SIG-M5 (cell line): ENCODE measurements around the gene CLN6.
"Not testable (repeated sequence)": the region's sequence is repeated elsewhere in the genome, so short reads cannot be mapped to it uniquely, and the experiment has no call there.

ENCODE experiments used
- DNase-seq: peaks from one replicate; lab custom pipeline; 2025; lab: John Stamatoyannopoulos, UW

Gene CLN6

DNA sequence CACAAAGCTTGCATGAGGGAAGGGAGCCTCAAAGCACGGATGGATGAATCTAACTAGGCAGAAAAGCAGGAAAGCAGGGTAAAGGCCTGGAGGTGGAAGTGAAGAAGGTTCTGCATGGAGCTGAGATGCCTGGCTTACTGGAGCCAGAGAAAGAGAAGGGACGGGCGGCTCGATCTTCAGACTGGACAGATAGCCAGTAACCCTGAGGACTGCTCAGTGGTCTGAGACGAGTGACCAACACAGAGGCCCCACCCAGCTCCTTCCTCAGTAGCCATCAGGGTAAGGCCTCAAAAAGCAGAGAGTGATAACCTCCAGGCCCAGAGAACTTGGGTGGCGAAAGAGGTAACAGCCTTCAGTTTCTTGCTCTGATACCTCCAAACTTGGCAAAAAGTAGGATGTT is 6.4 kb downstream of the CLN6 start:
- DNase-seq: no peak

DNA sequence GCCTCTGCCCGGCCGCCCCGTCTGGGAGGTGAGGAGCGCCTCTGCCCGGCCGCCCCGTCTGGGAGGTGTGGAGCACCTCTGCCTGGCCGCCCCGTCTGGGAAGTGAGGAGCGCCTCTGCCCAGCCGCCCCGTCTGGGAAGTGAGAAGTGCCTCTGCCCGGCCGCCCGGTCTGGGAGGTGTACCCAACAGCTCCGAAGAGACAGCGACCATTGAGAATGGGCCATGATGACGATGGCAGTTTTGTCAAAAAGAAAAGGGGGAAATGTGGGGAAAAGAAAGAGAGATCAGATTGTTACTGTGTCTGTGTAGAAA is 7.1 kb downstream of the CLN6 start:
- not testable (repeated sequence) for DNase-seq

DNA sequence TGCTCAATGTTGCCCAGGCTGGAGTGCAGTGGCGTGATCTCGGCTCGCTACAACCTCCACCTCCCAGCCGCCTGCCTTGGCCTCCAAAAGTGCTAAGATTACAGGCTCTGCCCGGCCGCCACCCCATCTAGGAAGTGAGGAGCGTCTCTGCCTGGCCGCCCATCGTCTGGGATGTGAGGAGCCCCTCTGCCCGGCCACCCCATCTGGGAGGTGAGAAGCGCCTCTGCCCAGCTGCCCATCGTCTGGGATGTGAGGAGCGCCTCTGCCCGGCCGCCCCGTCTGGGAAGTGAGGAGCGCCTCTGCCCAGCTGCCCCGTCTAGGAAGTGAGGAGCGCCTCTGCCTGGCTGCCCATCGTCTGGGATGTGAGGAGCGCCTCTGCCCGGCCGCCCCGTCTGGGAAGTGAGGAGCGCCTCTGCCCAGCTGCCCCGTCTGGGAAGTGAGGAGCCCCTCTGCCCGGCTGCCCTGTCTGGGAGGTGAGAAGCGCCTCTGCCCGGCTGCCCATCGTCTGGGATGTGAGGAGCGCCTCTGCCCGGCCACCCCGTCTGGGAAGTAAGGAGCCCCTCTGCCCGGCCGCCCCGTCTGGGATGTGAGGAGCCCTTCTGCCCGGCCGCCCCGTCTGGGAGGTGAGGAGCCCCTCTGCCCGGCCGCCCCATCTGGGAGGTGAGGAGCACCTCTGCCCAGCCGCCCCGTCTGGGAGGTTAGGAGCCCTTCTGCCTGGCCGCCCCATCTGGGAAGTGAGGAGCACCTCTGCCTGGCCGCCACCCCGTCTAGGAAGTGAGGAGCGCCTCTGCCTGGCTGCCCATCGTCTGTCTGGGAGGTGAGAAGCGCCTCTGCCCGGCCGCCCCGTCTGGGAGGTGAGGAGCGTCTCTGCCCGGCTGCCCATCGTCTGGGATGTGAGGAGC is 7.7 kb downstream of the CLN6 start:
- DNase-seq: not testable (repeated sequence)

DNA sequence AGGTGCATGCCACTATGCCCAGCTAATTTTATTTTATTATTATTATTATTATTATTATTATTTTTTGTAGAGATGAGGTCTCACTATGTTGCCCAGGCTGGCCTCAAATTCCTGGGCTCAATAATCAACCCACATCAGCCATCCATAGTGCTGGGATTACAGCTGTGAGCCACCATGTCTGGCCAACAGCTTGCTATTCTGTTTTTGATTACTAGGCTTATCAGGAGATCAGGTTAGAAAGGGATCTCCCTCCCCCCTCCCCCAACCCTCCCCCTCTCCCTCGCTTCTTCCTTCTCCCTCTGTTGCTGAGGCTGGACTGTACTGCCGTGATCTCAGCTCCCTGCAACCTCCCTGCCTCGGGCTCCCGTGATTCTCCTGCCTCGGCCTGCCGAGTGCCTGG is 8.6 kb downstream of the CLN6 start:
- no peak for DNase-seq

DNA sequence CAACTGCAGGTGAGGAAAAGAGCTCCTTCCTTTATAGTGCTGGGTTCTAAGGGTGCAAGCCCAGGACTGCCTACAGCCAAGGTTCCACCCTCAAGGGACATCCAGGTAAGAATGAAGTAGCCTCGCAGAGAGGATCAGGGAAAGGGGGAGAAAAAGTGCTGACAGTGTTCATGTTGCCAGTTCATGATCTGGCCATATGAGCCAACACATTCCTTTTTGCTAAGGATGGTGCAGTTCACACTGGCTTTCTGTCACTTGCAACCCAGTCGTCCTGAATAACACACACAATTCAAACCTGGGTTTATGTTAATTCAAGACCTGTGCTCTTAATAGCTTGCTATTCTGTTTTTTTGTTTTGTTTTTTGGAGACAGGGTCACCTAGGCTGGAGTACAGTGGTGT is 9.0 kb downstream of the CLN6 start:
- no peak for DNase-seq

DNA sequence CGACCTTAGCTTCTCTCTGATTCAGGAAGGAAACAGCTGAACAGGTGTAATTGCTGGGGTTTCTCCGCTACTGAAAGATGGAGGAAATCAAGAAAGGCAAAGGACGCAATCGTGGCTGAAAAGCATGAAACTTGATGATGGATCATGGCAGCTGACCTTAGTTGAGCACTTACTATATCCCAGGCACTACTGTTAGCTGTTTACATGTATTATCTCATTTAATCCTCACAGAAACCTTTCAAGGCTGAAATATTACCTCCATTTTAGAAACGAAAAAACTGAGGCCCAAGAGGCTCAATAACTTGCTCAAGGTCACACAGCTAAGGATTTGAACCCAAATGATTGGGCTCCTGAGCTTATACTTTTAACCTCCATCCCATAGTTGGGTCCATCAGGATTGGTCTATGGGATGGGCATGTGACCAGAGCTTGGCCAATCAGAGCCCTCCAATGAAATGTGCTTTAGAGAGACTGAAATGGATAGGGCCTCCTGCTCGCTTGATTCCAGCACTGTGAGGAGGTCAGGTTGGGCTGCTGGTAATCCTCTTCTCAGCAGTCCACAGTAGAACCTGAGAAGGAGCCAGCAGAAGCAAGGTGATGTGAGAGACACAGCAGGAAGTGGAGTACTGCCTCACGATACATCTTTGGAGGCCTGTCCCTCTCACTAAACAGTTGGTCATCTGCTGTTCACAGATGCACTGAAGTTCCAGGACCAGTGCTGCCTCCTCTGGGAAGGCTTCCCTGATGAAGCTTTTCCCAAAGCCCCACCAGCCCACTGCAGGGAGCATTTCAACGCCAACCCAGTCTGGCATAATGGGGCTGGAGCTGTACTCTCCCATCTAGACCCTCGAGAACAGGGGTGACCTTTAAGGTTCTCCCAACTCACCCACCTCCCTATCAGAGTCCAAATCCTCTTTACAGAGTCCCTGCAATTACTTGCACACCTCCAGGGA is 10.4 kb downstream of the CLN6 start:
- no peak for DNase-seq

DNA sequence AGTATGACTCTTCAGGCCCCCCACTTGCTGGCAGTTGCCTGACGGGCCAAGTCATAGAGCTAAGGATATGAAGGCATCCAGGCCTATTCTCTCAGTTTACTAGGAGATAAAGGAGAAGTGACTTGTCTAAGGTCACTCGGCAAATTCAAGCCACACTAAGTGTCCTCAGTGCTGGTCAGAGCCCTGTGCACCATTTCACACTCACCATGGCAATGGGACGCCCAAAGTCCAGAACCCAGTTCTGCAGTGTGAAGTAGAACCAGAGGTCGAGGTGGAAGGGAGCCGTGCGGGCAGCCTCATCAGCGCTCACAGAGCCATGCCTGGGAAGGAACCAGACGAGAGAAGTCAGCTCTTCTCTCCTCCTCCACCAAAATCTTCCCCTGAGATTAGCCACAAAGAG is 11.2 kb downstream of the CLN6 start:
- DNase-seq: no peak

DNA sequence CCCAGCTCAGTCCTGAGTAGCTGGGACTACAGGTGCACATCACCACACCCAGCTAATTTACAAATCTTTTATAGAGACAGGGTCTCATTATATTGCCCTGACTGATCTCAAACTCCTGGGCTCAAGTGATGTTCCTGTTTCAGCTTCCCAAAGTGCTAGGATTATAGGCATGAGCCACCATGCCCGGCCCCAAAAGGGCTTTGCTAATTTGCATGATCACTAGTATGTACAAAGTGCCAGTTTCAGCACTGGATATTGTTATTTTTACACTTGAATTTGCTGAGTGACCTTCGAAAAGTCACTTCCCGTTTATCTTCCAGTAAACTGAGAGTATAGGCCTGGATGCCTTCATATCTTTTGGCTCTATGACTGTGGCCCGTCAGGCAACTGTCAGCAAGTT is 12.2 kb downstream of the CLN6 start:
- DNase-seq: no peak

DNA sequence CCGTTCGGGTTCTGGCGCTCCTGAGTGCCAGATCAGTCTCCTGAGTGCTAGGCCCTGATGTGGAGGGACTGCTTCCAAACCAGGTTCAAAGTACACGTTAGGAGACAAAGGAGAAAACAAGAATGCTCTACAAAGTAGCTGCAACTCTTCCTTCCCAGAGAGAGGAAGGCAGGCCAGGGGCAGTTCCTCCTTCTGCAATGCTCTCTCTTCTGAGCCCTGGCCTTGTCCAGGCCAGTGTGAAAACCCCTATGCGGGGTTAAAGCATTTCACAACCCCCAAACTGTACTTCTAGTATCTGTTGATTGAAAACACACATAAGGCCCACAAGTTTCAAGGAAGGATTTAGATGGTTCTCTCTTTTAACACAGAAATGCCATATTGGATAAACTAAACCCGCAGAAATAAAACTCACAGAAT is 14.7 kb downstream of the CLN6 start:
- DNase-seq: no peak

DNA sequence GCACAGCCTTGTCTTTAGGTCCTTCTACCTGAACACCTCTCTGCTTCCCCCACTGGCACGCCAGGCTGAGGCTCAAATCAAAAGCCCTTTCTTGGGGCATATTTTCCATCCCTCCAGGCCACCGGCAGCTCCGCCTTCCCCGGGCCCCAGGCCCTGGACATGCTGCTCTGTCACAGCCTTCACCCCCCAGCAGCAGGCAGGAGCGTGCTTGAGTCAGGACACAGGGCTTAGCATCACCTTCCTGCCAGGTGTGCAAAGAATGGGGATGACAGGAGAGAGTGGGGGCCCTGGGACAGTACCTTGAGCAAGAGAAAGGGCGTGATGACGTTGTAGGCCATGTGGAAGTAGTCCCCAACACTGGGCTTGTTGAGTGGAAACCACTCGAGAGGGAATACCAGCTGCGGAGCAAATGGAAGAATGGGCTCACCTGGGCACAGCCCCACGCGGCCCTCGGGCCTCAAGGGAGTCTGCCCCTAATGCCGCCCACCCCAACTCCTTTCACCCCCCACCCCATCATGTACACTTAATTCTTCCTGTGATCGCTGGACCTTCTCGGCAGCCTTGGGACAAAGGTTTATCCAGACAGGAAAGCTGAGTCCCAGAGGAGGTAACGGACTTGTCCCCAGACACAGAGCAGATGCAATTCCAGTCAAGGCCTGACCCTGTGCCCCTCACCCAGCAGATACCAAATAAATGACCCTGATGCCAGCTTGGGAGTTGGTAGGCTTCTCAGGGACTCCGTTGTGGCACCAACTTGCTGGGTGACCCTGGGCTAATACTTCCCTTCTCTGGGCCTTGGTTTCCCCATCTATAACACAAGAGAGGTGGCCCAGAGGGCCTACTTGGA is 15.3 kb downstream of the CLN6 start:
- no peak for DNase-seq

DNA sequence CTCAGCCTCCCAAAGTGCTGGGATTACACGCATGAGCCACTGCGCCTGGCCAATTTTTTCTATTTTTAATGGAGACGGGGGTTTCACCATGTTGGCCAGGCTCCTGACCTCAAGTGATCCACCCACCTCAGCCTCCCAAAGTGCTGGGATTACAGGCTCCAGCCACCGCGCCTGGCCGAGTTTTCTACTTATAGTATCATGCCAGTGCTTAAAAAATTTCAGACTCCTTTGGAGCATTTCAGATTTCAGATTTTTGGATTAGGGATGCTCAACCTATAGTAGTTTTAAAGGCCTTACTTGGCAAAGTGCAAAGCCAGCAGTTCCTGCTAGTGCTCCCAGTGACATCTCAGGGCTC is 16.1 kb downstream of the CLN6 start:
- not testable (repeated sequence) for DNase-seq

DNA sequence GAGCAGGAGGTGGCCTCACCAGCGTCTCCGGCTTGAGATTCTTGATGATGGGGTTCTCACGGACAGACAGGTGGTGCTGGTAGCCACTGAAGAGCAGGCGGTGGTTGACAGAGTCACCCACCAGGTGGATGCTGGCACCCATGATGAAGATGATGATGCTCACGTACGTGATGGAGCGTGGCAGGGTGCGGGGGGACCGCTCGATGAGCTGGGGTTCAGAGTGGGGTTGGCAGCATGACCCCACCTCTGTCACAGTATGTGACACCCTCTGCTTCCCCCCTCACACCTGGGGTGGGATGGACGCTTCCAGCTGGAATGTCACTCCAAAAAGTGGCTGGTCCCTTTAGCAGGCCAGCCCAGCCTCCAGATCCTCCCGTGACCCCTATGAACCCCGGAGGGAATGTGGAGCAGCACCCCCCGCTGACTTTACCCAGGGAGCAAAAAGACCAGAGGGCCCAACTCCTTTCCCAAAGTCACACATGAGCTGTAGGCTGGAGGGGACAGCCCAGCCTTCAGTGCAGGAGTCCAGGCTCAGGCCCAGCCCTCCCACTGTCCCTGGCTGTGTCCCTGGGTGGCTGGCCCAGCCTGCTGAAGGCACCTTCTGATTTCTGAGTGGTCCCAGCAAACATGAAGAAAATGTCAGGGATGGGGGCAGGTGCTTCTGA is 17.7 kb downstream of the CLN6 start:
- no peak for DNase-seq

DNA sequence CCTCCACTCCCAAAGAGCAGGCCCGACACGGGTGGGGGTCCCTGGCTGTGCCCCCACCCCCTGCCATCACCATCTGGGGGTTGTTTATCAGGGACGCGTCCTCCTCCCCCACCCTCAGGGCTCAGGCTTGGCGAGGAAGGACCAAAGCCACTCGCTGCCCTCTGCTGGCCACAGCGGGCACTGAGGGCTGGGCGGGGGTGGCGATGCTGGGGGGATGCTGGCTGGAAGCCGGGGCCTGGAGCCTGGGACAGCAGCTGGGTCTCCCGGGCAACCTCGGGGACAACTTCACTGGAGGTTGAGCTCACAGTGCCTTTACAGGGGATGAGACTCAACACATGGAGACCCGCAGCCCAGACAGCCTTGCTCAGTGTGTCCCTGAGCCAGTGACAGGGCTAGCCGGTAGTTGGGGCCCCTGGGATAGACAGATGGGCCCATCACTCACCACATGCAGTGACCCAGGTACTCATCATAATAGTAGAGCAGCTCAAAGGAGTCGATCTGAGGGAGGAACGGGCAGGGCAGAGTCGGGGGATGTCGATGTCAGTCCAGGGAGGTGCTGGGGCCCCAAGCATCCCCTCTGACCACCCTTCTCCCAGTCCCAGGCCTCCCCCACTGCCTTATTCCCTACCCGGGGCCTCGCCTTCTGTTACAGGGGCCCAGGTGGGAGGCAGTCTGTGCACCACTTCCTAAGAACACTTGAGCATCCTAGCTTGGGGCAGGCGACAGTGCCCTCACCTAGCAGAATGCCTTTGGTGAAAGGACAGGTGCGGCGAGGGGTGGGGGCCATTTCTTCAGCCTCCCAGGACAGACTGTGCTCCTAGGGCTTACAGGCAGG is 18.5 kb downstream of the CLN6 start:
- DNase-seq: no peak

DNA sequence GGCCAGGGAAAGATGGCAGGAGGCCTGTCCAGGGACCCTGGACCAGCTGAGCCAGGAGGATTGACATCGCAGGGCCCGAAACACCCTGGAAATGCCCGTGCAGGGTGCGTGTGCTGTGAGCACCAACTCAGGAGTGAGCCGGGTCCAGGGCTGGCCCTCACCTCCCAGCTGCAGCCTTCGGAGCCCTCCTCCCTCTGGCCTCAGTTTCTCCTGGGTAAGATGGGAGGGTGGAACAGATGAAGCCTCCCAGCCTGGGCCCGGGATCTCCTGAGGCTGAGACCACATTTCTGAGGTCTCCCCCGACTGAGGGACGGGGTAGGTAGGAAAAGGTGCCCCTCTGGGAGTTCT is 19.1 kb downstream of the CLN6 start:
- DNase-seq: no peak

DNA sequence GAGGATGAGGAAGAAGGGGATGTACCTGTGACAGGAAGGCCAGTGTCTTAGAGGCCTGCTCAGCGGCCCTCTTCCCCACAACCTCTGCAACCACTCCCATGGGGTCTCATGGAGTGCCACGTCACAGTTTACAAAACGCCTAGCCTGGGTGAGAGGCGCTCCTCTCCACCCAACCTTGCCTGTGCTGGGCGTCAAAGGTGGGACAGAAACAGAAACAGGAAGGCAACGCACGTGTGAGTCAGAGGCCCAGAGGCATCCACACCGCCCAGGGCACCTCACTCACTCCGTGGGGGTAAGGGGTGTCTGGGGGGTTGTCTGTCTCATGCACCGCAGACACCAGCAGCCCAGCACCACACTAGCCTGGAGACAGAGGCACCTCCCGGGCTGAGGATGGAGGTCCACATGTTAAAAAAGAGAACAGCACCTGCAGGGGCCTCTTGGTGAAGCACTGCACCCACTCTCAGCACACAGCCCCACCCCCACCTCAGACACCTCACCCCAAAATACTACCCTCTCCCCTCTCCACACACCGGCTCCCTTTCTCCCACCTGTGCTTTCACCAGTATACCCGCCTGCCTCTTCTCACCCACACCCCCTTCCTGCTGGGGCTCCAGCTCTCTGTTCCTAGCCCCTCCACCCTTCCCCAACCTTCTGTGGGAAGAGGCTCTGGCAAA is 19.7 kb downstream of the CLN6 start:
- DNase-seq: no peak

DNA sequence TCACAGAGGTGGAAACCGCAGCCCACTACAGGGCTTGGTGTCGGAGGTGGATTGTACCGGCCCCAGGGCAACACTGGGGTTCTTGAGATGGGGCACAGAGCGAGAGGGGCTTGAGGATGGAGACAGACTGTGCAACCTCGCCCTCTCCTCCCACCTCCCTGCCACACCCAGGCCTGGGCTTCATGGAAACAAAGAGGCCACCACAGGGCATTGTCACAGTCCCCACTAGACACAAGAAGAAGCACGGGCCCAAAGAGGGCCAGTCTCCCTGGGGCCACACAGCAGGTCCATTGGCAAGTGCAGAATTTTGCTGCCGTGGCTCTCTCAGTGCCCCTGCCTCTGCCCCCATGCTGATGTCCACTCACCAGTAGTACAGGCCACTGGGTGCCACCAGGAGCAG is 20.3 kb downstream of the CLN6 start:
- no peak for DNase-seq

DNA sequence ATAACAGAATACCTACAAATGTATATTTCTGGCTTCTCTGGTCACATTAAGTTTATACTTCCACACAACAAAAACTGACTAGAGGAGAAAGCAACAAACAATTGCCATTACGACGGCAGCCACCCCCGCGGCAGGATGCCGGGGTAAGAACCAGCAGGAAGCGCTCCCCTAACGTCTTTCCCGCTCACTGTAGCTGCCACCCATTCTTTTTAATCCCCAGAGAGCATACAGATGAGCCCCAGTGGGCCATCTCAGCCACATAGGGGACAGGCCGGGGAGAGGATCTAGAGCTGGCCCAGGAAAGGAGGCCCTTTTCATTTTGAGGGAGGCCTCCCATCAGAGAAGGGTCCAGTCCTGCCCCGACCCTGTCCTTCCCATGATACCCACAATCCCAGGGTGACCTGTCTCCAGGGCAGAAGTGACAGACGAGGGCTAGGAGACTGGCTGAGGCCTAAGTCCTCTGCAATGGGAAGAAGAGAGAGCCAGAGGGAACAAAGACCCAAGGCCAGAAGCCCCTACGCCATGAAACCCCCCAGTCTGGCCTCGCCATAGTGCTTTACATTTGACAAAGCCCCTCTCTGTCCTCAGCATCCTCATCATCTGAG is 20.8 kb downstream of the CLN6 start:
- no peak for DNase-seq

DNA sequence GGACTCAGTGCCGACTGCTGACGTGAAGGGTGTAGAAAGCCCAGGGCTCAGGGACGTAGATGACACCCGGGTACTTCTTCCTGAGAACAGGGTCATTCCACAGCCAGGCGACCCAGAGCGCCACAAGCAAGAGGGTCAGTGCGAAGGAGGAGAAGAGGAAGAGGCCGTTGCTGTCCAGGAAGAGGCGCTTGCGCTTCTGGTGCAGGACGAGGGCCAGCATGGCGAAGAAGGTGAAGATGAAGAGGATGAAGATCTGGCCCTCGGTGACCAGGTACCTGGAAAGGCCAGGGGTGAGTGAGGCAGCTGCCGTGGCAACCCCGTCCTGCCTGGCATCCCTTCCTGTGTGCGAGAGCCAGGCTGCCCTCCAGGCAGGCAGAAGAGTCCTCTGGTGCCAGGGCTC is 21.4 kb downstream of the CLN6 start:
- DNase-seq: no peak

DNA sequence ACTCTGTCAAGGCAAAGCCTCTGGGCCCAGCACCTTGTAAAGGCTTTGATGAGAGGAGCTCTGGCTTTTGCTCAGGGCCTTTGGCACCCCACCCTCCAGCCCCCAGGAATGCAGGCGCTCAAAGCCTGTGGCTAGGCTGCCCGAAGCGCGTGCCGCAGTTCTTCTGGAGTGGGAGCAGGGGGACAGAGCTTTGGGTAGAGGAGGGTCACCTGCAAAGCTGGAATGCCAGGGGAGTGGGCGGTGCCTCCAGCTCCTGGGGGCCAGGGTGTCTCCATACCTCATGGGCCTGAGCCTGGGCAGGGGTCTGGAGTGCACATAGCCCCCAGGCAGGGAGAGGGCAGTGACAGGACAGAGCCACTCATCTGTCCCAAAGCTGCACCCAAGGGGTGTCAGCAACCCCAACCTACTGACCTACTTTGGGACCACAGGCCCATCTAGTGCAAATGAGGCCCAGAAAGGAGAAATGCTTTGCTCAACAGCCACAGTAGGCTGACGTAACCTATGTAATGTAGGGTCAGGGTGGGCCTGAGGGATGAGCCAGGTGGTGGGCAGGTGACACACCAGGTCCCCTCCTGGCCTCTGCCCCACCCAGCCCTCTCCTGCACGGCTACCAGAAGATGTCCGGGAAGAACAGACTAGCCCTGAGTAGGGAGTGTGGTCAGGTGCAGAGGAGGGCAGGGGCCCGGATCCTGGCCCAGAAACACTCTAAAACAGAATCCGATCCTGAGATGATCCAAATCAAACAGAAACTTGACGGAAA is 22.2 kb downstream of the CLN6 start:
- DNase-seq: no peak
